Endothelial cell of hepatic sinusoid (primary cell): ENCODE results near the gene CBL.

Experiments
- in situ Hi-C: cut with HindIII; loops from 2 replicates; pipeline ENCODE4 v1.10.0; 2017; ENCODE audit warnings: low sequenced_read_pairs

The CBL gene

DNA sequence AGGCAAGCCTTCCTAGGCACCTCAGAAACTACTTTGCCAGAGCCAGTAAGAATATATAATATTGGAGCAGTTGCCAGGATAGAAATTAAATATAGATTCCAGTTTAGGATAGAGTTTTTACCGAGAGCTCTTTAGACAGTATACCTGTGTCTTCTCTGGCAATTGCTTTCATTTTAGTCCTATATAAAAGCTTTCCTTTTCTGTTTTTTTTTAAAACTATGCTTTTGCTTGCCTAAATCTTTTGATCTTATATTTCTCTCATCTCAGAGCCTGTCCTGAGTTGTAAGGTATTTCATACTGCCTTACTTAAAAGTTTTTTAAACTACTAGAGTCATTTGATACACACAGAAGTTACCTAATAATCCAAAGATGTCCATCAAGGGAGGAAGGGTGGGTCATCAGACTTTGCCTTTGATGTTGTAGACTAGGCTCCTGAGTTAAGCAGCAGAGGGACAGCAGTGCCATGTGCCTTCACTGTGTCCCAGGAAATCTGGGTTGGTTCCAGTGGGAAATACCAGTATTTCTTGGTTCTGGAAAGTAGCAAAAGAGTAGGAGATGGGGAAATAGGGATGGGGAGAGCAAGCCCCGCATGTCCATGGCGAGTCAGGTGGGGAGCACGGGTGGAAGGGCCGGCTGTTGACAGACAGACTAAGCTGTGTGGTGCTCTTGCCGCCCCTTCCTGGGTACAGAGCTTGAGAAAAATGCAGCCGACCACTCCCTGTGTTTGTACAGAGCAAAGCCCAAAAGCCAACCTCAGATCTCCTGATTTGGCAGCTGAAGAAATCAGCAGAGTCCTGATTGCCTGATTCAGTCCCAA is 99.6 kb downstream of the CBL start:
- in situ Hi-C loops = loop anchor here (10.0 kb wide), 1 partner anchor 171 kb away; no protein-coding TSS in a partner anchor

- in situ Hi-C loops = loop anchor here (10.0 kb wide), 1 partner anchor 172 kb away; no protein-coding TSS in a partner anchor
Measured at GRCh38 chr11:119306373-119306890, 100.3 kb downstream of the CBL start.

DNA sequence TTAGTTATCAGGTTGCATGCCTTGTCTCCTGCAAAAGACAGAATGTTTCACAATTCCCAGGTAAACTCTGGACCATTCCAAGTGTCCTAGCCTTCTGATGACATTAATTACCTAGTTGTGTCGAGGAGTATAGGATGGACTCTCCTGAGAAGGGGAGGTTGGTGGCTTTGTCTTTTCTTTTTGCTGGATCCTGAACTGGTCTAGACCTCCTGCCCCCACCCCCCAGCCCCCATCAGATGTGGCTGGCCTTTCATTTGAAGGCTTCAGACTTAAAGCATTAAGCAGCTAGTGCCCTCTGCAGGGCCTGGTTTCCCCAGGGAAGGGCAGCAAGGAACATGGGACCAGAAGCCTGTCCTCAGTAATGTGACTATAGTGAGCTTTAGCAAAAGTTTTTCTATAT is 101.1 kb downstream of the CBL start:
- in situ Hi-C loops = loop anchor here (10.0 kb wide), 1 partner anchor 172 kb away; no protein-coding TSS in a partner anchor

GRCh38 chr11:119307974-119308373 is 101.8 kb downstream of the CBL start:
- in situ Hi-C loops = loop anchor here (10.0 kb wide), 1 partner anchor 173 kb away; no protein-coding TSS in a partner anchor

DNA sequence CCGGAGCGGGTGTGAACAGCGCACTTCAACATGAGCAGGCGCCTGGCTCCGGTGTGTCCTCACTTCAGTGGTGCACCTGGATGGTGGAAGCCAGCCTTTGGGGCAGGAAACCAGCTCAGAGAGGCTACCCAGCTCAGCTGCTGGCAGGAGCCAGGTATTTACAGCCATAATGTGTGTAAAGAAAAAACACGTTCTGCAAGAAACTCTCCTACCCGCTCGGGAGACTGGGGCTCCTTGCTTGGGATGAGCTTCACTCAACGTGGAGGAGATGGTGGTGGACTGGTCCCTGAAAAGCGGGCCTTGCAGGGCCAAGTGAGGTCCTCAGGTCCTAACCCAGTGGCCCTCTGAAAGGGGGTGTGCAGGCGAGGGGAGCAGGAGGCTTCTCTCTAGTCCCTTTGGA is 103.3 kb downstream of the CBL start:
- in situ Hi-C loops = loop anchor here (10.0 kb wide), 1 partner anchor 175 kb away; no protein-coding TSS in a partner anchor

- in situ Hi-C loops = loop anchor here (10.0 kb wide), 1 partner anchor 175 kb away; no protein-coding TSS in a partner anchor
Measured at GRCh38 chr11:119309953-119310681, 104.0 kb downstream of the CBL start.

DNA sequence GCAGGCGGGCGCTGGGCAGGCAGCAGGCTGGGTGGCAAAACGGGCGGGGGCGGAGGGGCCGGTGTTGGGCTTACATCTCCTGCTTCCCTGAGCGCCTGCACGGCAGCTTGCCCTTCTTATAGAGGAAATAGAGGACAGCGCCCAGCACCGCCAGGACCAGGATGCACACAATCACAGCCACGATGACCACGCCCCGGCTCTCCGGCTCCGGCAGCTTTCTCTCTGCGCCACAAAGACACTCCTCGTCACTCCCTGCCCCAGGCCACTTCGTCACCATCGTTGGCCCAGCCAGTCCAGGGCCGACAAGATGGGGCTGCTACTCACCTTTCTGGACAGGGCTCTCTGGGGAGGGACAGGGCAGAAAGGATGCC is 104.5 kb downstream of the CBL start:
- in situ Hi-C loops = no loop called here

DNA sequence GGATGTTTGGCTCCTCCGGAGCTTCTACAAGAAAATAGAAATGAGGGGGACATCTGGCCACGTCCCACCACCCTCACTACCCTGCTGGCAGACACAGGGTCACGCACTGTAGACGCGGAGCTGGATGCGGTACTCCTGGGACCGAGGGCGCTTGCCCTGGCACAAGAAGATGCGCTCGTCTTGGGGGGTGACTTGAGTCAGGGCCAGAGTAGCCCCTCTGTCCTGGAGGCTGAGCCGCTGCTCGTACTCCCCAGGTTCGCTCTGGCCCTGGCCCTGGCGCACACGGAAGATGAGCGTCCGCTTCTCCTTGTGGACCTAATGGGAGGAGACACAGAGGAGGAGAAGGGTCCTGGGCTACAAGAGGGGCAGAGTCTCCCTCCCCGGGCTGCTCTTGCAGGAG is 108.6 kb downstream of the CBL start:
- in situ Hi-C loops = no loop called here

DNA sequence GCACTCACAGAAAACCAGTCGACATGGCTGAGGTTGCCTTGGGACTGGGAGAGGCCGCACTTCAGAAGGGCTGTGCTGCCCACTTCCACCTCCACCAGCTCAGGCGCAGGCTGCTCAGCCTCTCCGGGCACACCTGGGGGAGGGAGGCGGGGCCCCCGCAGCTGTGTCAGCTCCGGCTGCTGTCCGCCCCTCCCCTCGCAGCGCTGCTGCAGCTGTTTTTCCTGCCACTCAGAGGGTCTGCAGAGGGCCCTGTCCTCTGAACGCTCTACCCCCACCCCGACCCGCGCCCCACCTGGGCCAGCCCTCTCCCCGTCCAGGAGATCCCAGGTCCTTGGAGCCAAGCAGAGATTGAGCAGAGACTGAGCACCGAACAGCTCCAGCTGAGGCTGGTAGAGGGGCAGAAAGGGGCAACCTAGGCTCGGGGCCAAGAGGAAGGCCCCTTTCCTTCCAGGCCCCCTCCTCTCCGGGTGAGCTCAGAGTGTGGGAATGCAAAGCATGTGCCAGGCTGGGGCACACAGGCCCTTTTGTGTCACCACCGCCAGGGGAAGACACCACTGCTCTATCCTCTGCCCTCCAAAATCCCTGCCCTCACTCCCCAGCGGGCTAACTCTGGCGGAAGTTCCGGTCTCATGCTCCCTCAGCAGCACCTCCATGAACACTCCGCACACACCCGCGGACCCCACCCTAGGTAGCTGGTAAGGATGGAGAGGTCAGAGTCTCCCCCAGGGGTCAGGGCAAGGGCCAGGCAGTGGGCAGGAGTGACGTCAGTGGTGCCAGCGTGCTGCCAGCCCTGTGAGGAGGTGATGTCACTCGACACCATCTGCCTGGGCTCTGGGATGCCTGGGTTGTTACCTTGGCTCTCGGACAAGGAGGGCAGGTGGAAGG is 109.2 kb downstream of the CBL start:
- in situ Hi-C loops = no loop called here

DNA sequence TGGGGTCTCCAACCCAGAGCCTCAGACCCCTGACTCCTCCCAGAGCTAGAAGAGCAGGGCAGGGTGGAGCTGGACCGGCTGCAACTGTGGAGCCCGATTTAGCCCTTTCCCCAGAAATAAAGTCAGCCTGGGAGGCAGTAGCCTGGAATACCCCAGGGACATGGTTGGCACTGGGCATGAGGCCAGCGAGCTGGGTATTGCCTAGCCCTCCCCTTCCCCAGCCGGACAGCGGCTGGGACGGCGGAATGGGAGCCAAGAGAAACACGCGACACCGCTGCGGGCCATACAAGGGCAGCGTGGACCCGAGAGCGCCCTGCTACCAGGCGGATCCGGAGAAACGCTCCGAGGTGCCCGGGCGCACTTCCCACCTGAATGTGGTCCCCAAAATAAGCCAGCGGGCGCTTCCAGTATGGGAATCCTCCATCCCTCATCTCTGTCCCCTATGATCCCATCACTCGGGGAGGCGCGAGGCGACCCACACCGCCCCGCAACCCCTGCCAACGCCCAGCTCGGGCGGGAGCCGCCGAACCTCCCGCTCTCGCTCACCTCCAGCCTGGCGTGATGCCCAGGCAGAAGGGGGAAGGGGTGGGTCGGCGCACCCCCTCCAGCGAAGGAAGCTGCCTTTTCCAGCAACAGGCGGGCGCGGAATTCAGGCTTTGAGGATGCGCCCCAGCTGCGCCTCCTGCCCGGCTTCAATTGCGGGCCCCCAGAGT is 110.0 kb downstream of the CBL start:
- in situ Hi-C loops = no loop called here

GRCh38 chr11:119316729-119317591 is 110.8 kb downstream of the CBL start, which contains the start of gene MCAM:
MCAM (minus strand) TSS chr11:119317130; CDS start chr11:119317101, 29 bp downstream.
- in situ Hi-C loops = no loop called here

GRCh38 chr11:119317592-119318239 is 111.6 kb downstream of the CBL start:
- in situ Hi-C loops = no loop called here

GRCh38 chr11:119318240-119319135 is 112.3 kb downstream of the CBL start:
- in situ Hi-C loops = no loop called here

DNA sequence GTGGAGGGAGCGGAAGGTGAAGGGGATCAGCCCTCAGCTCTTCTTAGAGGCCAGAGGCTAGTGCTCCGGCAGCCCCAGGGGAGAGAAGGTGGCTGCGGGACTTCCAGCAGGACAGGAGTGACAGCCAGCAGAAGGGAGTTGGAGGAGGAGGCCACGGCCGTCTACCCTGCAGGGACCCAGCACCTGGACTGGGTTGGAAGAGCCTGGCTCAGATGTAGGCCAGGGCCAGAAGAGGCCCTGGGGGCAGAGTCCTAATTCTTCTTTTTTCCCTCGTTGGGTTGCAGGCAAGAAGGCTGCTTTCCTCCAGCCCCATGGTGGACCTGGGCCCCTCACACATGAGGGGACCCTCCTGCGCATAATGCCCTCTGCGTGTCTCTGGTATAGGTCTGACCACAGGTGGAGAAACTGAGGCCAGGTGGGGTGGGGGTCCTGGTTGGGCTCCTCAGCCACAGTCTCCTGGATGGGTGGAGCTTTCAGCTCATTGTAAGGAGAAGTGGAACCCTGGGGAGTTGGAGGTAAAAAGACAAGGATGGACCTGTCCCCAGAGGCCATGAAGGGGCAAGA is 113.1 kb downstream of the CBL start:
- in situ Hi-C loops = no loop called here

- in situ Hi-C loops = no loop called here
Measured at GRCh38 chr11:119319700-119320239, 113.6 kb downstream of the CBL start.

DNA sequence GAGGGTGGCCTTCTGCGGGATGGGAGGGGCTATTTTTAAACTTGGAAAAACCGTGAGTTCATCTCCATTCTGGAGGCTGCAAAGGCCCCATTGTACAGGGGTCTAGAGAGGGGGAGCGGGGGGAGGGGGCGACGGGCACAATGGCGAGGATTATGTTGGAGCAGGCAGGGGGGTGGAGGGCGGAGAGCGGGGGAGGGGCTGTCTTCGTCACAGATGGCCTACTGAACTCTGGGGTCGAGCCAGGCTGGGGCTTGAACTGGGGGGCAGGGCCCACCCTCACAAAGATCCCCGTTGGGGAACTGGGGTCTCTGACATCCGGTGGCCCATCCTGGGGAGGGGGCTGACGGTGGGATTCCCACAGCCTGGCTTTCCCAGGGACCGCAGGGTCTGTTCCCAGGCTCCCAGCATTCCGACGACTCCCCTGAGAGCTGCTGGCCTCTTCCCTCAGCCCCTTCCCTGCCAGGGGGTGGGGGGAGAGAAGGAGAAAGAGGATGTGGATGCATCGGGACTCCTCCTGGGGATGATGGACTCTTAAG is 114.2 kb downstream of the CBL start:
- in situ Hi-C loops = no loop called here
